ENCODE measurements around the gene FANCM.

The FANCM gene

DNA sequence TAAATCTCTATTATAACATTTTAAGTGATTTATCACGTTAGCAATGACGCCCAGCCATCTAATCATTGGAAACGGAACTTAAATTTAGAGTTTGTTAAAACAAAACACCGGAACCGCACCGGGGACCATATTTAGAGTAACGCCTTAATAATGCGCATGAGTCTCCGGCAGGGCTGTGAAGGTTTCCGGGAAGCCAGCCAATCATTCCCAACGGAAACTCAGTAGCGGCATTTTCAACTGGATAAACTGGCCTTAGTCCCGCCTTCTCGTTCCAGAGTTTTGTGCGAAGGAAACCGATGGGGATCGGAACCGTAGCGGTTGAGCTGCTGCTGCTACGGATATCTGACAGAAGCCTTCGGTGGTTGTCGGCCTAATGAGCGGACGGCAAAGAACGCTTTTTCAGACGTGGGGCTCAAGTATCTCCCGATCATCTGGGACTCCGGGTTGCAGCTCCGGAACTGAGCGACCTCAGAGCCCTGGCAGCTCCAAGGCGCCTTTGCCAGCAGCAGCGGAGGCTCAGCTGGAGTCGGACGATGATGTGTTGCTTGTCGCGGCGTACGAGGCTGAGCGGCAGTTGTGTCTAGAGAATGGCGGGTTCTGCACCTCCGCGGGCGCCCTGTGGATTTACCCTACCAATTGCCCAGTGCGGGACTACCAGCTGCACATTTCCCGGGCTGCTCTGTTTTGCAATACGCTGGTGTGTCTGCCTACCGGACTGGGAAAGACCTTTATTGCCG, at the start of gene FANCM:
Gene FANCM, plus strand, starts transcription at position 272 of the 737 bp plus-strand sequence. Its CDS starts 102 bp downstream, at position 374.
- TF ChIP-seq, protein P1, sequence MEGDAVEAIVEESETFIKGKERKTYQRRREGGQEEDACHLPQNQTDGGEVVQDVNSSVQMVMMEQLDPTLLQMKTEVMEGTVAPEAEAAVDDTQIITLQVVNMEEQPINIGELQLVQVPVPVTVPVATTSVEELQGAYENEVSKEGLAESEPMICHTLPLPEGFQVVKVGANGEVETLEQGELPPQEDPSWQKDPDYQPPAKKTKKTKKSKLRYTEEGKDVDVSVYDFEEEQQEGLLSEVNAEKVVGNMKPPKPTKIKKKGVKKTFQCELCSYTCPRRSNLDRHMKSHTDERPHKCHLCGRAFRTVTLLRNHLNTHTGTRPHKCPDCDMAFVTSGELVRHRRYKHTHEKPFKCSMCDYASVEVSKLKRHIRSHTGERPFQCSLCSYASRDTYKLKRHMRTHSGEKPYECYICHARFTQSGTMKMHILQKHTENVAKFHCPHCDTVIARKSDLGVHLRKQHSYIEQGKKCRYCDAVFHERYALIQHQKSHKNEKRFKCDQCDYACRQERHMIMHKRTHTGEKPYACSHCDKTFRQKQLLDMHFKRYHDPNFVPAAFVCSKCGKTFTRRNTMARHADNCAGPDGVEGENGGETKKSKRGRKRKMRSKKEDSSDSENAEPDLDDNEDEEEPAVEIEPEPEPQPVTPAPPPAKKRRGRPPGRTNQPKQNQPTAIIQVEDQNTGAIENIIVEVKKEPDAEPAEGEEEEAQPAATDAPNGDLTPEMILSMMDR (IDR thresholded peaks at IDR 0.05; ENCODE audit: extremely low read depth, insufficient read depth, missing control alignments) = no peak
- DNase-seq (ENCODE audit: low spot score) = peak; percentile 86
- in situ Hi-C loops (cut with MboI; ENCODE audit: low pct_unique_long_range_greater_than_20kb, low sequenced_read_pairs, unreplicated experiment) = no loop called here

DNA sequence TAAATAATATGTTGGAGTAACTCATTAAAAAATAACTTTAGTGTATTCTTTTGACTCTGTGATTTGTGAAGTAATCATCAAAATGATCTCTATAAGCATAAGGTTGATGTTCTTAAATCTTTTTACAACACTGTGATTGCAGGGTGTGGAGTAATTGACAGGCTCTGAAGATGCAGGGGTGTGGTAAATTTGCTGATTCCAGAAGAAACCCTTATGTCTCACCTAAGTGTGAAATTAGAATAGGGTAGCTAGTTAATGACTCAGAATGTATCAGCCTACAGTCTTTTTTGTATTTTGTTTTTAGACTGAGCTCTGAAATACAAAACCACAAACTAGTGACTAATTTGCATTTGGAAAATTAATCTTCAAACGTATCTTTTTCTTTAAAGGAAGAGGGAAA, 45.9 kb upstream of the FANCM start:
- TF ChIP-seq, protein P1 (IDR thresholded peaks at IDR 0.05; ENCODE audit: extremely low read depth, insufficient read depth, missing control alignments) = no peak
- in situ Hi-C loops (cut with MboI; ENCODE audit: low pct_unique_long_range_greater_than_20kb, low sequenced_read_pairs, unreplicated experiment) = no loop called here
- peak; percentile 38 for DNase-seq (ENCODE audit: low spot score)

DNA sequence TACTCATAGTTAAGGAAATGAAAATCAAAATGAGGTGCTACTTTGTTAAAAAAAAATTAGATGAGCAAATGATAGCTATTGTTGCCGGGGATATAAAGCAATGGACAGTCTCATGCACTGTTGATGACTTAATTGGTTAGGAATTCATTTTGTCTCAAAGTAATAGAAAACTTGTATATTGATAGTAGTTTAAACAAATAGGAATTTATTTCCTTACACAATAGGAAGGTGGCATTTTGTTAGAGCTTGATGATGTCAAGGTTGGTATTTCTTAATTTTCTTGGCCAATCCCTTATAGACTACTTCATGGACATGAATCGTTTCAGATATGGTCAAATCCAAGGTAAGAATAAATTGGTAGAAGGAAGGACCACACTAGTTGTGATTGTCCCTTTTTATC, 44.0 kb upstream of the FANCM start:
- no peak for DNase-seq (ENCODE audit: low spot score)
- in situ Hi-C loops (cut with MboI; ENCODE audit: low pct_unique_long_range_greater_than_20kb, low sequenced_read_pairs, unreplicated experiment) = no loop called here
- TF ChIP-seq, protein P1 (IDR thresholded peaks at IDR 0.05; ENCODE audit: extremely low read depth, insufficient read depth, missing control alignments) = no peak

DNA sequence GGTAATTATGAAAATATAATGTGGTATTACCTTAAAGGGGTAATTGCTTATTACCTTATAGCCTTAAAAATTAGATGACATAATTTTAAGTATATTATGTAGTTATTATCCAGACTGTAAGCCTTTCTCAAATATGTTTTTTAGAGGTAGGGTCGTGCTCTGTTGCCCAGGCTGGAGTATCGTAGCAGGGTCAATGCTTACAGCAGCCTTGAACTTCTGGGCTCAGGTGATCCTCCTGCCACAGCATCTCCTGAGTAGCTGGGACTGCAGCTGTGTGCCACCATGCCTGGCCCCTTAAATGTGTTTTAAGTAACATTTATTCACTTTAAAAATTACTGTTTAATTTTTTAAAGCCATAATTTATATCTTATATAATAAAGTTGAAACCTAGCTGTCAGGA, 41.5 kb upstream of the FANCM start:
- TF ChIP-seq, protein P1 (IDR thresholded peaks at IDR 0.05; ENCODE audit: extremely low read depth, insufficient read depth, missing control alignments) = no peak
- DNase-seq (ENCODE audit: low spot score) = no peak
- in situ Hi-C loops (cut with MboI; ENCODE audit: low pct_unique_long_range_greater_than_20kb, low sequenced_read_pairs, unreplicated experiment) = no loop called here

GRCh38 chr14:45095143-45095542, 40.6 kb upstream of the FANCM start:
- no peak for DNase-seq (ENCODE audit: low spot score)
- in situ Hi-C loops (cut with MboI; ENCODE audit: low pct_unique_long_range_greater_than_20kb, low sequenced_read_pairs, unreplicated experiment) = no loop called here
- TF ChIP-seq, protein P1 (IDR thresholded peaks at IDR 0.05; ENCODE audit: extremely low read depth, insufficient read depth, missing control alignments) = no peak

DNA sequence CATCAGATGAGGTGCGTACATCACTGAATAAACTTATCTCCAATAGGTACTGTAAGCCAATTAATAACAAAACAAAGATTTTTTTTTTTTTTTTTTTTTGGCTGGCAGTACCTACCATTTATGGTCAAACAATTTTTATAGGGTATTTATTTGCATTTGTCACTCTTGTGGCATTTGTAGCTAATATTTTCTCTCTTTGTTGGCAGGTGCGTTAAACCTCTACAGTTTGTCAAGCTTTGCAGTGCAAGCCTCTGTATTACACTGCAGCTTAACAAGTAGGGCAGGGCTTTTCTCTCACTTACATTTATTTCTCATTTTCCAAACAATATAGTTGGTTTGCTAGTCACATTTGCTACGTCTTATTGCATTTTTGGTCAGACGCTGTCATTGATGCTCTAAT, 39.5 kb upstream of the FANCM start:
- in situ Hi-C loops (cut with MboI; ENCODE audit: low pct_unique_long_range_greater_than_20kb, low sequenced_read_pairs, unreplicated experiment) = no loop called here
- TF ChIP-seq, protein P1 (IDR thresholded peaks at IDR 0.05; ENCODE audit: extremely low read depth, insufficient read depth, missing control alignments) = no peak
- DNase-seq (ENCODE audit: low spot score) = no peak
